GM21390 (cell line): Measurements from ENCODE around the gene GPER1.
"Not testable (repeated sequence)": the region's sequence is repeated elsewhere in the genome, so short reads cannot be mapped to it uniquely, and the experiment has no call there.

Experiments used
- ATAC-seq: cut with Tn5 transposase; IDR thresholded peaks from one replicate; pipeline ENCODE4 v1.9.1; 2021; ENCODE audit not compliant: unreplicated experiment

Gene GPER1

GRCh38 chr7:1068013-1068412, 19.9 kb upstream of the GPER1 start:
- ATAC-seq, result no peak

GRCh38 chr7:1068619-1069018, 19.3 kb upstream of the GPER1 start:
- ATAC-seq, result no peak

- no peak for ATAC-seq
Measured at GRCh38 chr7:1070544-1071011, 17.3 kb upstream of the GPER1 start.

- no peak for ATAC-seq
Measured at GRCh38 chr7:1071731-1072254, 16.1 kb upstream of the GPER1 start.

GRCh38 chr7:1073142-1073977, 14.6 kb upstream of the GPER1 start:
- no peak for ATAC-seq

GRCh38 chr7:1074018-1074417, 13.9 kb upstream of the GPER1 start:
- ATAC-seq, result not testable (repeated sequence)

GRCh38 chr7:1074593-1075431, 13.1 kb upstream of the GPER1 start:
- no peak for ATAC-seq

- ATAC-seq, result no peak
Measured at GRCh38 chr7:1076184-1077072, 11.5 kb upstream of the GPER1 start.

- no peak for ATAC-seq
Measured at GRCh38 chr7:1078519-1078918, 9.4 kb upstream of the GPER1 start.

- ATAC-seq, result no peak
Measured at GRCh38 chr7:1078985-1079384, 8.9 kb upstream of the GPER1 start.

- ATAC-seq, result no peak
Measured at GRCh38 chr7:1079546-1079945, 8.4 kb upstream of the GPER1 start.

GRCh38 chr7:1080252-1080920, 7.5 kb upstream of the GPER1 start:
- no peak for ATAC-seq

GRCh38 chr7:1080921-1081255, 7.0 kb upstream of the GPER1 start:
- no peak for ATAC-seq

- no peak for ATAC-seq
Measured at GRCh38 chr7:1081336-1081735, 6.6 kb upstream of the GPER1 start.

GRCh38 chr7:1081931-1082401, 5.9 kb upstream of the GPER1 start:
- ATAC-seq, result no peak

- no peak for ATAC-seq
Measured at GRCh38 chr7:1083729-1084657, 3.9 kb upstream of the GPER1 start.

- ATAC-seq, result no peak
Measured at GRCh38 chr7:1085266-1085665, 2.6 kb upstream of the GPER1 start.

- no peak for ATAC-seq
Measured at GRCh38 chr7:1085910-1086421, 1.9 kb upstream of the GPER1 start.
